Calu3 (cell line): ENCODE results near the gene SH3D21. TPM values are rescaled to one million over a fixed set of nuclear protein-coding genes. Genes with fewer than 3 reads are reported as not detected.

Experiments used
- BruUV-seq: library from RNA; stranded (reverse); fragments of 400-500 nt; replicated peaks from 2 replicates; lab custom pipeline; 2021; lab: Mats Ljungman, UMichigan
- CTCF ChIA-PET: fragments of 300-600 bp; sonication (Branson Sonifier 250); formaldehyde crosslinking; loops from one replicate; lab custom pipeline; 2022; ENCODE audit warnings: antibody characterized with exemption; lab: Charles Lee
- DNase-seq: peaks from one replicate; pipeline ENCODE4 v3.0.0; 2022
- H3K27ac Mint-ChIP-seq: one replicate; pipeline ENCODE4 v1.8.0; 2022; ENCODE audit warnings: mixed read lengths; ENCODE audit not compliant: unreplicated experiment
- H3K27me3 Mint-ChIP-seq: one replicate; pipeline ENCODE4 v1.8.0; 2022; ENCODE audit warnings: mixed read lengths; ENCODE audit not compliant: unreplicated experiment
- H3K36me3 Mint-ChIP-seq: one replicate; pipeline ENCODE4 v1.8.0; 2022; ENCODE audit warnings: mild to moderate bottlenecking, moderate library complexity, mixed read lengths; ENCODE audit not compliant: insufficient read depth, unreplicated experiment
- H3K4me1 Mint-ChIP-seq: one replicate; pipeline ENCODE4 v1.8.0; 2022; ENCODE audit warnings: mild to moderate bottlenecking, low read depth, mixed read lengths; ENCODE audit not compliant: unreplicated experiment
- H3K4me3 Mint-ChIP-seq: one replicate; pipeline ENCODE4 v1.8.0; 2022; ENCODE audit warnings: mild to moderate bottlenecking, low read depth, moderate library complexity, mixed read lengths; ENCODE audit not compliant: unreplicated experiment
- H3K9me3 Mint-ChIP-seq: one replicate; pipeline ENCODE4 v1.8.0; 2022; ENCODE audit warnings: low read depth, mixed read lengths; ENCODE audit not compliant: unreplicated experiment
- CTCF ChIP-seq: fragments of 200-600 bp; IDR thresholded peaks from one replicate; pipeline ENCODE4 v1.8.0; 2022; ENCODE audit warnings: antibody characterized with exemption; ENCODE audit not compliant: unreplicated experiment
- intact Hi-C: fragments of 100-400 bp; cut with micrococcal nuclease; formaldehyde crosslinking; loops from one replicate; pipeline ENCODE4 v1.10.0; 2022; ENCODE audit not compliant: unreplicated experiment
- total RNA-seq: library from RNA; stranded (reverse); gene quantifications from 2 replicates; pipeline ENCODE4 v1.2.3, GENCODE V29; 2022

SH3D21 gene
- total RNA-seq, 1 experiment from 2014 or later, result 12.1 TPM

- CTCF ChIA-PET, result interaction anchor here (0.6 to 1.5 kb wide), 2 partner anchors 42 to 1239 kb away, joined by 5 to 8 read pairs; no protein-coding TSS in a partner anchor
Measured at GRCh38 chr1:36301220-36301619, 4.9 kb upstream of the SH3D21 start.

GRCh38 chr1:36303244-36303643, 2.9 kb upstream of the SH3D21 start:
- intact Hi-C loops, result no loop called here
- H3K27me3 Mint-ChIP-seq, result no peaks in the 10 kb centered on the region
- peak overlapping the region; percentile 45 for H3K27ac Mint-ChIP-seq
- no peak for TF ChIP-seq CTCF
- peaks cover 86% of the 10 kb centered on the region for H3K36me3 Mint-ChIP-seq
- peaks cover 22% of the 10 kb centered on the region for H3K4me1 Mint-ChIP-seq
- H3K4me3 Mint-ChIP-seq, result no peak overlapping the region
- BruUV-seq, result no TSS peak
- no peak for DNase-seq
- CTCF ChIA-PET, result interaction anchor here (0.7 kb wide), 2 partner anchors 78 to 448 kb away, joined by 4 to 6 read pairs; no protein-coding TSS in a partner anchor
- H3K9me3 Mint-ChIP-seq, result no peaks in the 10 kb centered on the region

More at GRCh38 chr1:36301220-36301619, 4.9 kb upstream of the SH3D21 start:
- no peak for DNase-seq
- Mint-ChIP-seq H3K4me1 (peaks cover 22% of the 10 kb centered on the region), H3K27ac (peak overlapping the region; percentile 94), H3K4me3 (no peak overlapping the region), H3K36me3 (peaks cover 77% of the 10 kb centered on the region), H3K27me3 (no peaks in the 10 kb centered on the region), H3K9me3 (no peaks in the 10 kb centered on the region)
- no TSS peak for BruUV-seq
- TF ChIP-seq CTCF, result no peak
- intact Hi-C loops, result loop anchor here (2.0 kb wide), 1 partner anchor 120 kb away; no protein-coding TSS in a partner anchor

GRCh38 chr1:36303650-36304360, 2.4 kb upstream of the SH3D21 start:
- H3K4me1 Mint-ChIP-seq, result peaks cover 22% of the 10 kb centered on the region
- TF ChIP-seq CTCF, result no peak
- peaks cover 80% of the 10 kb centered on the region for H3K36me3 Mint-ChIP-seq
- H3K4me3 Mint-ChIP-seq, result no peak overlapping the region
- no TSS peak for BruUV-seq
- CTCF ChIA-PET, result interaction anchor here (0.7 kb wide), 3 partner anchors 79 to 448 kb away, joined by 3 to 6 read pairs (median 4); no protein-coding TSS in a partner anchor
- H3K27ac Mint-ChIP-seq, result peak overlapping the region; percentile 45
- H3K27me3 Mint-ChIP-seq, result no peaks in the 10 kb centered on the region
- no peaks in the 10 kb centered on the region for H3K9me3 Mint-ChIP-seq
- intact Hi-C loops, result no loop called here
- no peak for DNase-seq

- TSS peak; percentile 65 for BruUV-seq
- H3K27ac Mint-ChIP-seq, result no peak overlapping the region
Measured at GRCh38 chr1:36304521-36304920, 1.6 kb upstream of the SH3D21 start.

More at GRCh38 chr1:36304521-36304920, 1.6 kb upstream of the SH3D21 start:
- CTCF ChIA-PET, result interaction anchor here (0.7 kb wide), 1 partner anchor 116 kb away, joined by 3 read pairs; no protein-coding TSS in a partner anchor
- intact Hi-C loops, result no loop called here
- DNase-seq, result no peak
- H3K4me3 Mint-ChIP-seq, result no peak overlapping the region
- H3K9me3 Mint-ChIP-seq, result no peaks in the 10 kb centered on the region
- H3K4me1 Mint-ChIP-seq, result peaks cover 19% of the 10 kb centered on the region
- TF ChIP-seq CTCF, result no peak
- no peaks in the 10 kb centered on the region for H3K27me3 Mint-ChIP-seq
- H3K36me3 Mint-ChIP-seq, result peaks cover 85% of the 10 kb centered on the region
